Breast epithelium (tissue), 3 donors: ENCODE results near the gene SLC25A17.
"Not testable (repeated sequence)": the region's sequence is repeated elsewhere in the genome, so short reads cannot be mapped to it uniquely, and the experiment has no call there.

Experiments
- CTCF ChIP-seq, 3 donors: fragments of 450-650 bp; IDR thresholded peaks; one replicate each; pipeline ENCODE4 v1.5.1; 2016 to 2017; ENCODE audit warnings: antibody characterized with exemption in 3 of 3, mild to moderate bottlenecking in 3 of 3, moderate library complexity in 3 of 3
- POLR2A ChIP-seq: fragments of 450-650 bp; IDR thresholded peaks from one replicate; pipeline ENCODE4 v1.6.1; 2016; ENCODE audit warnings: antibody characterized with exemption, mild to moderate bottlenecking, moderate library complexity

GRCh38 chr22:40758851-40759250 is 60.3 kb downstream of the SLC25A17 start:
- TF ChIP-seq CTCF (IDR thresholded peaks at IDR 0.05); POLR2A: not testable (repeated sequence)
